HEK293T (cell line): ENCODE results near the gene CLRN3.

Experiments
- BHLHE40 ChIP-seq: fragments of 450-650 bp; IDR thresholded peaks from 2 replicates; pipeline ENCODE4 v1.6.1; 2016; ENCODE audit warnings: mild to moderate bottlenecking, moderate library complexity, borderline replicate concordance
- CTBP1 ChIP-seq: fragments of 450-650 bp; IDR thresholded peaks from 2 replicates; pipeline ENCODE4 v1.6.1; 2016; ENCODE audit warnings: borderline replicate concordance
- ELF4 ChIP-seq: fragments of 450-650 bp; IDR thresholded peaks from 2 replicates; pipeline ENCODE4 v1.6.1; 2017; ENCODE audit warnings: antibody characterized with exemption
- SP1 ChIP-seq: fragments of 450-650 bp; IDR thresholded peaks from 2 replicates; pipeline ENCODE4 v1.6.1; 2017

GRCh38 chr10:127933271-127933670 is 40.5 kb upstream of the CLRN3 start:
- TF ChIP-seq BHLHE40: no peak
- no peak for TF ChIP-seq ELF4
- no peak for TF ChIP-seq CTBP1
- TF ChIP-seq SP1: no peak
